Femur (tissue), 1 donor: ENCODE data around the gene COL23A1.

Experiments used
- DNase-seq: peaks from one replicate; pipeline ENCODE4 v3.0.0-alpha.2; 2017

The COL23A1 gene

DNA sequence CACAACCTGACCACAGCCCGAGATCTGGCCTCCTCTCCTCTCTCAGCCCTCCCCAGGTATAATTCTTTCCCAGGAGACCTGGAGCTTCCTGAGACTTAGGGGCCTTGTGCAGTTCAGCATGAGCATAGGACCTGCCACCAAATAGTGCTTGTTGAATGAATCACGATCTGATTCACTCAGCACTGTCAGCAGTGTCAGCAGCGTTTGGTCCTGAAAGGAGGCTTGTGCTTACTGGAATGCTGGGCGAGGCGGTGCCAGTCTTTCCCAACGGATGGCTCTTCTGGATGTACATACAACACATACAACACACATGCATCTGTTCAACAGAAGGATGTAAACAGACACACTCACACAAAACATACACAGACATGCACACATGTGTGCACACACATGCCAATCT lies 173.3 kb downstream of the COL23A1 start:
- DNase-seq, result no peak

DNA sequence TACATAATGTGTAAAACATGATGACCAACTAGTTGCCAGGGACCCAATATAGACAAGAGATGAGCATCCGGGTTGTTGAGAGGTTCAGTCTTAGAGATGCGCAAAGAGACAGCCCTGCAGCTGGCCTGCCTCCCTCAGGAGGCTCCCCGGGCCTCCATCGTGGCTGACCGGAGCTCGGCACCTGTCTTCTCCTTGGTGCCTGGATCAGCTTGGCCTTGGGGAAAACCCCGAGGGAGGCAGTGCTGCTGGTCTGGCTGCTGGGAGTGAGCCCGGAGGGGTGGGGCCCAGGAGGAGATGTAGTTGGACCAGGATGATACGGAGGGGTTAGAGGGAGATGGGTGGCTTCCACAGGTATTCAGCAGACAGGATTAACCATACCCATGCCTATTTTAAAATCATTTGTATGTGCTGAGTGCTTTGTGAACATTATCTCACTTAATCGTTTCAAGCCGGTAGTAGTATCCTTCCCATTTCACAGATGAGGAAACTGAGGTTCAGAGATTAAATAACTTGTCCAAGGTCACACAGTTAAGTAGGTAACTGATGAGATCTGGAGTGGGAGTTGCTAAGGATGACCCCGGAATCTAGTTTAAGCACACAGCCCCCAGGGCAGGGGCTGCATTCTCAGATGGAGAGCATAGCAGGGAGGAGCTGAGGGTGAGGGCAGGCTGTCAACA lies 173.8 kb downstream of the COL23A1 start:
- no peak for DNase-seq

DNA sequence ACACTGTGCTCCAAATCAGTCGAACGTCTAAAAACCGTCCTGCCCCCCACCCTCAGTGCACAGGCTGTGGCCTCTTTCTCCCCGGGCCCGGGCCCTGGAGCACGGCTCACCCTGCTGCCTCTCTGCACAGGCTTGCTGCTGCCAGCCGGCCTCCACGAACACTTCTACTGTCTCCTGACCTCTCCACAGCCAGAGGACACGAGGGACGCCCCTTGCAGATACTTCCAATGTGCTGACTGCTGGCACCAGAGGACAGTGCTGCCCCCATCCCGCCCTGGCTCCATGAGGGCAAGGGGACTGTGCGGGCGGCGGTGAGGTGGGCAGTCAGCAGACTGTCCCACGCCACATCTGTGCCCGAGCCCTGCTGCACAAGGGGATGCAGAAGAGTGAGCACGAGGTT lies 174.8 kb downstream of the COL23A1 start:
- no peak for DNase-seq

DNA sequence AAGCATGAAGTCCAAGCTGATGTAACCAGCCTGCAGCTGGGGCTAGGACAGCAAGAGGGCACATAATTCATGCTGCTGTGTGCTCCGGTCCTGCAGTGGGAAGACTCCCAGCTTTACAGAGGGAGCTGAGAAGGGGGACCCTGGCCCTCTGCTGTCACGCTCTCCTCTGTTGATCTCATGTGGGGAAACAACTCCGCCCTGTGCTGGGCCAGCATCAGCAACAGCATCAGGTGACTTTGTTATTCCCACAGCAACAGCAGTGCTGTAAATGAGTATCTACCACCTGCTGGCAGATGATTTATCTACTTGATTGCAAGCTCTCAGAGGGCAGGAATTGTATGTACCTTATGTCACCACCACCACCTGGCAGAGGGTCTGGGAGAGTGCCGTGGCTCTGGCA lies 176.2 kb downstream of the COL23A1 start:
- DNase-seq, result no peak

DNA sequence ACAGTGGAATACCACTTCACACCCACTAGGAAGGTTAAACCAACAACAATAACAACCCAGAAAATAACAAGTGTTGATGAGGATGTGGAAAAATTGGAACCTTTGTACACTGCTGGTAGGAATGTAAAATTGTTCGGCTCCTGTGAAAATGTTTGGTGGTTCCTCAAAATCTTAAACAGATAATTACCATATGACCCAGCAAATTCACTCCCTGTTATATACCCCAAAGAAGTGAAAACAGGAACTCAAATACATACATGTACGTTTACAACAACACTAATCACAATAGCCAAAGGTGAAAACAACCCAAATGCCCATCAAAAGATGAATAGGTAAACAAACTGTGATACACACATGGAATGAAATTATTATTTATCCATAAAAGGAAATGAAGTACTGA lies 179.1 kb downstream of the COL23A1 start:
- no peak for DNase-seq

DNA sequence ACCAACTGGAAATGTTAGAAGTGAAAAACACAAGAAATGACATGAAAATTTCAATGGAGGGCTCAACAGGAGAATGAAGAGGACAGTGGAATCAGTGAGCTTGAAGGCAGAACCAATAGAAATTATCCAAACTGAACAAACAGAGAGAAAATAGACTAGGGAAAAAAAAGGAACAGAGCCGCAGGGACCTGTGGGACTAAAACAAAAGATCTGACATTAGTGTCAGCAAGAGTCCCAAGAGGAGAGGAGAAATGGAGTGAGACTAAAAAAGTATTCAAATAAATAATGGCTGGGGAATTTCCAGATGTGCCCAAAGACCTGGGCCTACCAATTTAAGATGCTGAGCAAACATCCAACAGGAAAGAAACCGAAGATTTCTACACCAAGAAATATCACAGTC lies 182.5 kb downstream of the COL23A1 start:
- DNase-seq, result no peak

DNA sequence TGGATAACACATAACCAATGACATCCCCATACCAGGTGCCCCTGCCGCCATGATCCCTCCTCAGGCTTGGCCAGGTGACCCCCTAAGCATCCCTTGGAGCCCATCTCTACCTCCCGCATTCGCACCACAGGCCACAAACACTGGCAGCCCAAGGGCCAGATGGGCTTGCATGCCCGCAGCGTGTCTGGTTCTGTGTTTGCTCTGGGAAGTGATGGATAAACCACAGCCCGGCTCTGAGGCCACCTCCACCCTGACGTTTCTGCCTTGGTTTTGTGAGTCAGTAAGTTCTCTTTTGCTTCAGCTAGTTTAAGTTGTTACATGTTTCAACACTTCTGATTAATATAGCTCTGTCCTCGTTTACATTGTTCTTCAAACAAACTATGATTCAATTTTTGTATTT lies 185.2 kb downstream of the COL23A1 start:
- no peak for DNase-seq

DNA sequence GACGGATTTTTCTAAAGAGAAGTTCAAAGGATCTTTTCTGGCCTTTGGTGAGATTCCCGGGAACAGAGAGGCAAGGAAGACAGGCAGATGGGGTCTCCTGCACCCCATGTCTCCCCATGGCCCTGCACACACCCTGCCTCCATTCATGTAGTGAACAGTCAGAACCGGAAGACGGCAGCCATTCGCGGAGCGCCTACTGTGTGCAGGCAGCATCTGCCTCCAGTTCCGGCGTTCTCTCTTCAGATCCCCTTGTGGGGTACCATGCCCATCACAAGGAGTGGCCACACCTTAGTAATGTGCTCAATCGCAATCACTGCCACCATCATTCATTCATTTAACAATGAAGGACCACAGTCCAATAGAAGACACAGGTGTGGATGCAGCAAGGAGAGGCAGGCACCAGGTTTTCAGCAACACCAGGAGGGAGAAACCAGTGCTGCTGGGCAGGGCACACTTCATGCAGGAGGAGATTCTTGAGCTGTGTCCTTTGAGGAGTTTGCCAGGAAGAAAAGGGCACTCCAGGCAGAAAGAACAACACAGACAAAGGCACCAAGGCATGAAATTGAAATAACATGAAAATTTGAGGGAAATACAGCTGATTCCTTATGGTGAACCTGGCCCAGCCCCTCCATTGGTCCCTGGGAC lies 186.1 kb downstream of the COL23A1 start:
- no peak for DNase-seq

DNA sequence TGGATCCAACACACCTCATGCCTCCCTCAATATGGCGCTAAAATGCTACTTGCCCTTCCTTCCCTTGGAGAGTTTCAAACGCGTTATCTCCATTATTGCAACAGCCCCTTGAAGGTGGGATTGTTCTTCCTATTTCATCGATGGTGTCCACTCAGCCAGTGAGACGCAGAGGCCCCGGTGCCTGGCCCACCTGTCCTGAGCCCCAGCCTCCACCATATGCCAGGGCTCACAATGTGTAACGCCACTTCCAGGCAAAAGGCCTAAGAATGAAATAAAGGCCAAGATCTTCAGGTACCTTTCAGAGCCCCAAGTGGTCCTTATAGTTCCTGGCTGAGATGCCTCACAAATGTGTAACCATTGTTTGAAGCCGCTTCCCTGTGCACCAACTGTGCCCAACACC lies 186.8 kb downstream of the COL23A1 start:
- DNase-seq, result no peak

DNA sequence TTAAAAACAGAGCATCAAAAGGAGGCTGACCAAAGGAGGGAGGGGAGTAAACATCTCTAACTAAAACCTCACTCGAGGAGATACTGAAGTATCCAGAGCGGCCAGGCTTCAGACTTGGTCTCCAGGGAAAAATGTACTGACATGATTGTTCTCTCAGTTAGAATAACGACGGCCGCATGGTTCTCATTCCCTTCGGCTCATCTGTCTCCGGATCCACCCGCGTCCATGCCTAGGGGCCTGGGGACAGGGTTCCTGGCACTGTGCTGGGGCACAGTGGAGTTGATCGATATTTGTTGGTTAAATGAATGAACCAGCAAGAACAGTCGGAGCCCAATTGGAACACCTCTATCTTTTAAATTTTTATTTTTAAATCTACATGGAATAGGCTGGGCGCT lies 190.5 kb downstream of the COL23A1 start:
- no peak for DNase-seq

DNA sequence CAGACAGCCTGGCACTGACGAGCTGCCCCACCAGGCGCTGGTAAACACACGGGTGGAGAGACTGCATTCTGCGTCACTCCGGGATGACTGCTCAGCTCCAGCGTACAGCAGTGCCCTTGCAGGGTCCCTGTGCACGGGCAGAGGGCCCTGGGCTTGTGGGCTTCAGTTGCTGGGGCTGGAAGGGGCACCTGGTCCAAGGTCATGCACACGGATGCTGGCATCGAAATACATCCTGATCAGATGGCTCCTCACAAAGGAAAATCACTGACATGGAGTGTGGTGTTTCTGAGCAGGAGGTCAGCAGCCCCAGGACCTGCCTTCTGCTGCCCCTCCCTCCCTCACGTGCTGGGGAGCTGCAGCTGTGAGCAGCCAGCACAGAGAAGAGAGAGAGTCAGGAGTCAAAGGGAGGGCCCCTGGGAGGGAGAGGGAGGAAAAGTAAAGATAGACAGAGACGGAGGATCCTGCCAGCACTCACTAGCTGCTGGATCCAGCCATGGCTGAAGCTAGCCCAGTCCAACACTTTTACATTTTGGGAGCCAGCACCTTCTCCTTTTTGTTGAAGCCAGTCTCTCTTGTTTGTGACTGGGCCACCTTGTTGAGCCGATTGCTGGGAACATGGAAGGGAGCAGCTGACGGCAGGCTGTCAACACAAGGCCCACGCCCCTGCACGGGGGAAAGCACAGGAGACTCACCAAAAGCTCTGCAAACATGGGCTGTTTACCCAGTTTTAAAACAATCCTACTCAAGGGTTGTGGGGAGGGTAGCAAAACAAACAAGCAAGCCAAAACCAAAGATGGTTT lies 191.1 kb downstream of the COL23A1 start:
- peak; percentile 32 for DNase-seq

DNA sequence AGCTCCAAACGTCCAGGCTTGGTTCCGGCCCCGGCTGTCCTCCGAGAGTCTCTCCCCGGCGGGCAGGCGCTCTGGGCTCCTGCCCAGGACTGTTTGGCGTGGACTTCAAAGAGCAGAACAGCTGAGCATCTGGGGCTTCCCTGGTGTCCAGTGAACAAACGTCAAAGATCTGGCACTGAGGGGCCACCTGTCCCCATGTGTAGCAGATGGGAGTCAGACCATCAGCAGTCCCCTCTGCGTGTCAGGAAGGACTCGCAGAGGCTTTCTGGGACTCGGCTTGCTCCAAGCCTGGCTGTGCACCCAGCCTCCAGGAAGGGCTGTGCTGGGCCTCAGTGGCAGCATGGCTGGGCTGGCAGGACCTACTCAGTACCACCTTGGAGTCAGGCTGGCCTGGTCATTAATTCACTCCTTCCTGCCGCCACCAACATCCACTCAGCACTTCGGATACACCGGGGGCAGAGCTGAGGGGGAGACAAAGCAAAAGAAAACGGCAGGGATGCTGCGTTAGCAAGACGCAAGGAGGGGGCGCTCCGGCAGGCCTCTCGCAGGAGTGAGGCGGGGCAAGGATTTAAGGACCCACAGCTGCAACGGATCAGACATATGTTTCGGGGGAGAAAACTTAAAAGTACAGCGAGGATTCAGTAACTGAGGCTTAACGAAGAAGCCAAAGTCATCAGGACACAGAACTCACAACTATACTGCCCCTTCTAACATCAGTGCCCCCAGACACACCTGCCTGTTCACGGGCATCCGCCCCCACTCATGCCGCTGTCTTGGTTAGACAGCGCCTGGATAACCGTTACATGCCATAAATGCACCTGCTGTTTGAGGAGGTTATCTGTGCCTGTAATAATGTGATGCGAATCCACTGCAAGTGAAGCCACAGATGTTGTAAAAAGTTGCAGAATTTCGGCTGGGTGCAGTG lies 193.1 kb downstream of the COL23A1 start:
- DNase-seq, result peak; percentile 80

DNA sequence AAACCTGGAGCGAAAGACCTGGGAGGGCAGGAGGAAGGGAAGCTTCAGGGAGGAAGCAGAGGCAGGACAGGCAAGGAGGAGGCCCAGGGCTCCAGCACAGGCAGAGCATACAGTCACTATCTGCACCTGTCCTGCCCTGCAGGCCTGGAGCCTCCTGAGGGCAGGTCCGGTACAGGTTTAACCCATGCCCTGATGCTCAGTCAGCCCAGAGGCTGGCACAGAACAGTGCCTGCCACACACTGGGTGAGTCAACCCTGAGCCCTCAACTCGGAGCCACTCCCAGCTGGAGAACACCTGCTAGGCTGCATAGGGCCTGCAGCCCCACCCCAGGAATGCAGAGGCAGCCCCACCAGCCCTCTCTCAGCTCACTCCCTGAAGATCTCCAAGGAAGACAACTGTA lies 196.1 kb downstream of the COL23A1 start:
- no peak for DNase-seq

DNA sequence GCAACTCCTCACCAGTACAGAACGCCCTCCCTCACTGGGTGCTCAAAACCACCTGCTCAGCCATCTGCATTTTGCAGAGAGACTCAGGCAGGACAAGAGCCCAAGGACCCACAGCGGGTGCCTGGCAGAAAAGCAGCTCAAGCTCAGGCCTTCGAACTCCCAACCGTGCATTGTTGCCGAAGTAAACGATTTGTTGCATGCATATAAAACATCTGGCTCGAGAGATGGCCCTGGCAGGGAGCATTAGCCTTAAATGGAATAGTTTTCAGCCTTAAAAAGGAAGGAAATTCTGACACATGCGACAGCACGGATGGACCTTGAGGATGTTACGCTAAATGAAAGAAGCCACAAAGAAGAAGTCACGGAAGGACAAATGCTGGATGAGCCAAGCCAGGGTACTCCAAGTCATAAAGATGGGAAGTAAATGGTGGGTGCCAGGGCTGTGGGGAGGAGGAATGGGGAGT lies 197.2 kb downstream of the COL23A1 start:
- no peak for DNase-seq

DNA sequence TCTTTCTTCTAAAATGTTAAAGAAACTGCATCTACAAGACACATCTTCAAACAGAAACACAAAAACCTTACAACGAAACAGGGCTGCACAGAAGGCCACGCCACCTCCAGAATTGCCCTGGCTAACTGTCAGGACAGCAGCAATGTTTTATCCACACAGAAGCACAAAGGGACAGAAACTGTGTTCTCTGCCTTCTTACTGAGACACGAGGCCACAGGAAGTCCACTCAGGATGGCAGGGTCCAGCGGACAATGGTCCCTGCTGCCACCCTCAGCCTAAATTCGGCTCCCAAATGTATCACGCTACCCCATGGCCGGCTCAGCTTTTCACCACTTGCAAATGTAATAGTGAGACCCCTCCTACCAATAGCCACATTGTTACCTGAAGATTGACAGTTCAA lies 197.8 kb downstream of the COL23A1 start:
- DNase-seq, result no peak

DNA sequence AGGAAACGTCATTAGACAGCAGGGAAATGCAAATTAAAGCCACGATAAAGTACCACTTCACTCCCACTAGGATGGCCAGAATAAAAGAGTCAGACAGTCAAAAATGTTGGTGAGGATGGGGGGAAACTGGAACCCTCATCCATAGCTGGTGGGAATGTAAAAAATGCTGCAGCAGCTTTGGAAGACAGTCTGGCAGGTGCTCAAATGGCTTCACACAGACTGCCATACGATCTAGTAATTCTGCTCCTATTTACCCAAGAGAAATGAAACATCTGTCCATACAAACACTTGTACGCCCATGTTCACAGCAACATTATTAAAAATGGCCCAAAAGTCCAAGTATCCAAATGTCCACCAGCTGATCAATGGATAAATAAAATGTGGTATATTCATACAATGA lies 198.7 kb downstream of the COL23A1 start:
- no peak for DNase-seq

DNA sequence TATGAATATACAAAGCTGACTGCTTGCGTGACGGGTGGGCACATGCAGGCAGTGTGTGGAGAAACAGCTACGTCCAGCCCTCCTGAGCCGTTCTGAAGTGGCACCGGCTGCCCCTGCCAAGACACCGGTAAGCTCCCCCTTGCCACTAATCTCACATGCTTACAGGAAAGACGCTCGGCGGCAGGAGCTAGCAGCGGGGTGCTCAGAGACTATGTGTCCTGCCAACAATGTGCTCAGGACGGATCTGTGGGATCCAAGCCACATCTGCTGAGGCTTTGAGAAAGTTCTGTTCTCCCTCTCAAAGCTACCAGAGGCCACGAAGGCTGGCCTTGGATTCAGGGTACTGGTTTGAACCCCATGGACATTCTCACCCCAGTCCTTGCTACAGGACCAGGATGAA lies 200.4 kb downstream of the COL23A1 start:
- no peak for DNase-seq

DNA sequence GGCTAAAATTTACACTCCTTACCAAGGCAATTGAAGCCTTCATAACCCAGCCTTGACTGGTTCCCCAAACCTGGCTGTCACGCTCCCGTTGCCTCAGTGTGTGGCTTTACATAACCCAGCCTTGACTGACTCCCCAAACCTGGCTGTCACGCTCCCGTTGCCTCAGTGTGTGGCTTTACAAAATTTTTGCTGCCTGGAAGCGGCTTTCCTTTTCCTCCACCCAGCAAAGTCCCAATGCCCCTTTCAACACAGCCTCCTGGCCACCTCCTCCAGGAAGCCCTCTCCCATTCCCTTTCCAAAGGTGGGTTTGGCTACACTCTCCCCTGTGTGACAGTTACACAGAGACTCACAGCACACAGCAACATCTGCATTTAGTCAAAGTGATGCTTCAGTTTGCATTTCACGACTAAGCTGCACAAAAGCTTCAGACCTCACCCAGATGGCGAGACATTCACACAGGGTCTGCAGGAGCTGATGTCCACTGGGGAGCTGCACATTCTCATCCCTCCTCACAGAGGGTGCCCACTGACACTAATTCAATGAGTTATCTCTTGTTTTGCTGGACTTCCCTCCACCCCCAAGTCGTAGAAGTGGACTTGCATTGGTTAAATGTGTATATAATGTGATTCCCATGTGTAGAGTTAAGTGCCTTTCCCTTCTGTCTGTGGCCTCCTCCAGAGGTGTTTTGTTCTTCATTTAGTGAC lies 201.0 kb downstream of the COL23A1 start:
- no peak for DNase-seq

DNA sequence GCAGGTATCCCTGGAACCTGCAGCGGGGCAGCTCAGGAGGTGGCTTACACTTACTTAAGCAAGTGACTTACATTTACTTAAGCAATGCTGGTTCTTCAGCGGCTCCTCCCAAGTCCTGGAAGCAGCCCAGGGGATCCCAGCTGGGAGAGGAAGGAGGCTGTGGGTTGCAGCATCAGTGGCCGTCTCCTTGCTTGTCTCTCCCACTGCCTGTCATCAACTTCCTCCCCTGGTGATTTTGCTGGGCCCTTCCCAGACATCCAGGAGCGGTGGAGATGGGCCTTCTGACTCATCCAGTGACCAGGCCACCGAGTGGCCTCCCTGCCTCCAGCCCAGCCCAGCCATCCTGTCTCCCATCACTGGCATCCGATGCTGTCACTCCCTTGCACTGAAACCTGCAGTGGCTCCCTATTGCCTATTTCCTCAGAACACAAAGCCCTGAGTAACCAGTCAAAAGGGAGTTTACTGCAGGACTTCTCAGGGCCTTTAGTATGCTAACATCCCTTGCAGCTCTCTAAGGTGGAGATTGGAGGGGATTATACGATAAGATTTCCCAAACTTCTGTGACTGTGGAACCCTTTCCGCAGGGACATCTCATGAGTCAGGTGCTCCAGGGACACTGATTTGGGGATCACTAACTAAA lies 201.7 kb downstream of the COL23A1 start:
- peak; percentile 71 for DNase-seq

DNA sequence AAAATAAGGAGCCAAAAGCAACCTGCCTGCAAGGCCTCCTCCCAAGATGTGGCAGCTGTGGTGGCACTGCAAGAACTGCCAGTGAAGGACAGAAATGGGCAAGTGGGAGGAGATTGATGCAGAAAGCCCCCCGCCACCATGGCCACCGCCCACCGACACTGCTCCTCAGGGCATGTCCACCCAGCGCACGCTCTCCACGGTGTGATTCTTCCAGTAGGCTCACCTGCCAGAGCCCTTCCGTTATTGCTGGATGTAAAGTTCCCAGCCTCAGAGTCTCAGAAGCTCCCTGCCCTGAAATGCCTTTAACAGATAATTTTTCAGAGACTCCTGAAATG lies 202.4 kb downstream of the COL23A1 start:
- no peak for DNase-seq

DNA sequence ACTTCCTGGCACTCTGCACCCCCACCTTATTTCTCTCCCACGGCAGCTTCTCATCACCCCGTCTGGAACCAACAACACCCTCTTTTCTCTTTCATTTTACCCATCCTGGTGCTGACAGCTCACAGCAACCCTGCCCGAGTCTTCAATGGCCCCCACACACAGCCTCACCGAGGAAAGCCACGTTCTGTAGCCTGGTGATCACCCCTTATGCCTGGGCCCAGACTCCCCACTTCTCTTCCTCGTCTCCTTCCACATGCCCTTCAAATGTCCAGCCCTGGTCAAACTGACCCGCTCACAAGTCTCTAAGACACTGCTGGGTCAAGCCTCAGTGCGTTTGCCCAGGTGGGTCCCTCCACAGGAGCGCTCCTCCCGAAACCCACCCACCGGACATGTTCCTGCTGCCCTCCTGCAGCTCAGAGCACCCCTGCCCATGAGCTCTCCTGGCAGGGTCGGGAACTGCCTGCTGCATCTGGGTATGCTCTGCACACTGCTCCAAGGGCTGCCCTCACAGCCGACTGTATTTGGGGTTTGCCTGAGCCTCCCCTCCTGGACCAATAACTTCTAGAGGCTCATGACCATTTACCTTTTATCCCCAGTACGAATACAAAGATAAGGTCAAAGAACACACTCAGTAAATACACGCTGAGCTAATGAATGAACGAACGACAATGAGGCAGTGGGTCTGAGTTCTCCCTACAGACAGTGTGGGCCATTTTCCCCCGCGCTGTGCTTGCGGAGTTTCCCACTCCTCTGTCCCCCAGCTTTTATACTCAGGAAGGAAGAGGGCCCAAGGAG lies 202.9 kb downstream of the COL23A1 start:
- no peak for DNase-seq
